GM12892 (cell line): ENCODE measurements around the gene CRIM1.

Experiments used
- POLR2A ChIP-seq: IDR thresholded peaks from 2 replicates; pipeline ENCODE4 v1.6.1; 2011; ENCODE audit warnings: low read depth, low read length, control low read depth
- POLR2AphosphoS5 ChIP-seq: IDR thresholded peaks from 2 replicates; pipeline ENCODE4 v1.6.1; 2011; ENCODE audit warnings: low read depth, low read length, control low read depth
- TAF1 ChIP-seq: IDR thresholded peaks from 2 replicates; pipeline ENCODE4 v1.6.1; 2011; ENCODE audit warnings: low read depth, mild to moderate bottlenecking, control low read depth, low read length, borderline replicate concordance

DNA sequence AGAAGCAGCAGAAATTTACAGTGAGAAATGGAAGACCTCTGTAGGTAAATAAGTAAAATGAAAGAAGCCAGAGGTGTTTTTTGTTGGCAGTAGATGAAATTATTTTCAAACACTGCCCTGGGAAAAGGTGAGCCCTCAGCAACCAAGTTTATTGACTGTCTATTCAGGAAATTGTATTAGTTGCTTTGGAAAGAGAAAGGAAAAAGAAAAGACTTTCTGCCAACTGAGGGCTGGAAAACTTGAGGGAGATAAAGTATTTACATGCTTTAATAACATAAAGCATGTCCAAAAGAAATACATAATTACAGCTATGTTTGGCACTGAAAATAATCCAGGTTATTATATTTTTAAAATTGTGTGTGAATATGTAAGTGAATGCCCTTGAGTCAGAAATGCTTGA, 14.7 kb downstream of the CRIM1 start:
- TF ChIP-seq POLR2AphosphoS5 (no peak), POLR2A (no peak), TAF1 (no peak)
